HG03558 (cell line): ENCODE data around the gene FOCAD.
"Not testable (repeated sequence)": the region's sequence is repeated elsewhere in the genome, so short reads cannot be mapped to it uniquely, and the experiment has no call there.

ENCODE experiments used
- ATAC-seq: cut with Tn5 transposase; IDR thresholded peaks from one replicate; pipeline ENCODE4 v1.9.1; 2021; ENCODE audit warnings: moderate number of reproducible peaks; ENCODE audit not compliant: unreplicated experiment; ENCODE audit errors: extremely low read depth

FOCAD gene

GRCh38 chr9:20670395-20670794, 13.7 kb upstream of the FOCAD start:
- no peak for ATAC-seq

DNA sequence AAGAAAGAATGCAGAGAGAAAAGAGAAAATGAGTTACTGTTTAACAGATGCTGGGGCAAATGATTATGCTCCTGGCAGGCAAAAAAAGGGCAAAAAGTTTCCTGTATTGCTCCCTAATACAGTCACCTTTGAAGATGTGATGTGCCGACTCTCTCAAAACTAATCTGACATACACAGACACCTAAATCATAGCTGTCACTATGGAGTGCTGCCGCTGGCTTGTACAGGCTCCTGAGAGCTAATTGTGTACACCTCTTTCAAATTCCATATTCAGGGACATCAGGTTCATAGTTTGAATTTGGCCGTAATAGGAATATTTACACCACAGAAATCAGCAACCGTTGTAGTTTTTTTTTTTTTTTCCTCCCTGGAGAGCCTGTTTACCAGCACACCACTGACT, 12.4 kb upstream of the FOCAD start:
- no peak for ATAC-seq

GRCh38 chr9:20673537-20673936, 10.5 kb upstream of the FOCAD start:
- not testable (repeated sequence) for ATAC-seq

DNA sequence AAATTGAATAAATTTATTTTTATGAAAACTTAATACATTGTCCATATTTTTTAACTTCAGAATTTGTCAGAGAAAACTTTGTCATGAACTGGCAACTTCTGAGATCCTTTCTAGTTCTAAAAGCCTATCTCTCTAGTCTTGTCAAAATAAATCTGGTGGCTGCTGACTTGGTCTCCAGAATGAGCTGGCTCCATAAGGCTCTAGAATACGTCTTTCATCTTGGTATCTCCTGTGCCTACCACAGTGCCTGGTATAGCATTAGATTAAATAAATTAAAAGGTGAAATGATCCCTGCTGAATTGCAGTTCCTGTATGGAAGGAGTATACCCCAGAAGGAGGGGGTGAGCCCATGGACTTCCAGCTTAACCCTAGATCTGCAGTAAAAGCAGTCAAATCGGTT, 2.6 kb upstream of the FOCAD start:
- no peak for ATAC-seq

- no peak for ATAC-seq
Measured at GRCh38 chr9:20683351-20684034, 566 bp upstream of the FOCAD start.

- ATAC-seq: no peak
Measured at GRCh38 chr9:20684875-20685696, 1.0 kb downstream of the FOCAD start.

GRCh38 chr9:20685769-20686168, 1.7 kb downstream of the FOCAD start:
- ATAC-seq: no peak

- no peak for ATAC-seq
Measured at GRCh38 chr9:20689833-20690232, 5.8 kb downstream of the FOCAD start.

GRCh38 chr9:20692554-20692953, 8.5 kb downstream of the FOCAD start:
- ATAC-seq: no peak

- no peak for ATAC-seq
Measured at GRCh38 chr9:20693068-20693467, 9.0 kb downstream of the FOCAD start.

DNA sequence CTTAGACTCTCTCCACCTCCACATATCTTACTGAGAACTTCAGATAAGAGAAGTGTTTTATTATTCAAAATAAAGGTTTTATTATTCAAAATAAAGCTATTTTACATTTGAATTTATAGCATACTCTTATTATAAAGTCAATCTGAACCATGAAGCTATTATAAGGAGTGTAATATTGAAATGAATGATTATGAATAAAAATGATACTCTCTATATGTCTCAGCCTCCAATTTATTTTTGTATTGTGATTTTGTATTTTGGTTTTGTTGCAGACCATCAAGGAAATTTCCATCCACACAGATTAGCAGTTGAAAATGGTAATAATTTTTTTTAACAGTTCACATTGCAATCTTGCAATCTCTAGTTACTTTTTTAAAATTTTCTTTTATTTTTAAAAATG, 10.2 kb downstream of the FOCAD start:
- no peak for ATAC-seq

DNA sequence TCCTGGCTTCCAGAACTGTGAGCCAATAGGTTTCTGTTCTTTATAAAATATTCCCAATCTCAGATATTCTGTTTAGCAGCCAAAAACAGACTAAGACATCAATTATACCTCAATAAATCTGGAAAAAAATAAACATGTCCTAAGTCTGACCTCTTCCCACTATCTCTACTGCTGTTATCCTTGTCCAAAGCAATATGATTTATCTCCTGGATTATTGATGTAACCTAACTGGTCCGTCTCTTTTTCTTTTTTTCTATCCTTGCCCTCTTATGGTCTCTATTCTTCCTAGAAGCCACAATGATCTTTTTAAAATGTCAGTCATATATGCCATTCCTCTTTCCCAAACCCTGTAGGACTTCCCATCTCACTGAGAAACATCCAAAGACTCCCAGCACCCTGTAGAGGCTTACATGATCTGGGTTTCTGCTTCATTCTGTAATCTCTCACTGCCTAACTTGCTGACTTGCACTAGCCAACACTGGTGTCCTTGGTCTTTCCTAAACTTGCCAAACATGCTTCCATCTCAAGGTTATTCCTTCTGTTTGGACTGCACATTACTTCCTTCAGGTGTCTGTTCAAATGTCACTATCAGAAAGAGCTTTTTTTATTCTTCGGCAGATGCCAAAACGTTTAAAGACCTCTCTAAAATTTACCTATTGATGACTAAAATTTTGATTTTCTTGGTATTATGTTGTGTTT, 13.1 kb downstream of the FOCAD start:
- no peak for ATAC-seq

GRCh38 chr9:20698782-20699181, 14.7 kb downstream of the FOCAD start:
- ATAC-seq: no peak

- ATAC-seq: no peak
Measured at GRCh38 chr9:20701060-20701459, 17.0 kb downstream of the FOCAD start.

GRCh38 chr9:20702570-20702969, 18.5 kb downstream of the FOCAD start:
- no peak for ATAC-seq

GRCh38 chr9:20703146-20703545, 19.1 kb downstream of the FOCAD start:
- no peak for ATAC-seq

GRCh38 chr9:20707708-20708107, 23.6 kb downstream of the FOCAD start:
- no peak for ATAC-seq

DNA sequence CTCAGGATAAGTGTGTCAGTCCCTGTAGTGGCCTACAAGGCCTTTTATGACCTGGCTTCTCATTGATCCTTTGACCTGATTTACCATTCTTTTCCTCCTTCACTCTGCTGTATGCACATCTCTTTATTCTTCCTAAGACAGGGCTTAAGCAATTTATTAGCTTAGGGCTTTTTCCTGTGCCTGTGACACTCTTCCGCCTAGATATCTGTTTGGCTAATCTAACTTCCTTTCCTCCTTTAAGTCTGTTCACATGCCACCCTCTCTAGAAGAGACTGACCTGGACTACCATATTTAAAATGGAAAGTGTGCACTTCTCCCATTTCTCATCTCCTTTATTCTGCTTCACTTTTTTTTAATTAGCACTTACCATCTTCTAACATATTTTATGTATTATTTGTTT, 29.1 kb downstream of the FOCAD start:
- no peak for ATAC-seq

DNA sequence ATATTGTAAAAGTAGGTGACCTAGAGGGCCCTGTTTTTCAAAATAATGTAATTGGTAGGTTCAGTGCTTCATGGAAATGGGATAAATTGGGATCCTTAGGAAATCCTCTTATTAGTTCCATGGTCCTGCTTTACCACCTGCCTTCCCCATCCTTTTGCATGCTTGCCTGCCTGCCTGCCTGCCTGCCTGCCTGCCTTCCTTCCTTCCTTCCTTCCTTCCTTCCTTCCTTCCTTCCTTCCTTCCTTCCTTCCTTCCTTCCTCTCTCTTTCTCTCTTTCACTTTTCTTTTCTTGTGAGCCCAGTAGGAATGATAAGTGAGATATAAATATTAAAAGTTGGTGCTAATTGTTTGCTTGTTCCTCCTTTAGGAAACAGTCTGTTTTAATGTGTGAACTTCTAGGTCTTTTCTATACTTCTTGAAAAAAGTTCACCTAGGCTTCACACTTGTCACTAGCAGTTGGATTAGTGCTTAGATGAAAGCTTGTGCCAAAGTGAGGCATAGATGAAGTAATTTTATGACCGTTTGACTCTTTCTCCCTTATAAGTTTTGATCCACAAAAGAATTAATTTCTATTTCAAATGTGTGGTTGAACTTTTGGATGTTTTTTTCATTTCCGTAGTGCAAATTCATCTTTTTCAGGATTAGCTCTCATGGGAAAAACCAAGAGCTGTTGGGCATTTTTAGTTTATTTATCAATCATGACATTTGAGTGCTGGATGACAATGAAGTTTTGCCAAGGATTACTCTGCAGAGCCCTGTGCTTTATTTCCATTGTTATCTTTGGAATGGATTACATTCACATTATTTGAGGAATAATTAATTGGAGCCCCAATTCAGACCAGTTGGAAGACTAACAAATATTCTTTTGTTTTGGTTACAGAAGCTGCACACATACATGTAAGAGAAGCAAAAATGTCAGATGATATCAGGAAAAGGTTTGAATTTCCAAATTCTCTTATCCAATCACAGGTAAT, 30.7 kb downstream of the FOCAD start:
- no peak for ATAC-seq

GRCh38 chr9:20722221-20722620, 38.2 kb downstream of the FOCAD start:
- no peak for ATAC-seq
